H1 (cell line): Measurements from ENCODE around the gene WDR3.

Experiments
- BCL11A ChIP-seq, 2 experiments: IDR thresholded peaks; one replicate each; pipeline ENCODE4 v1.6.1; 2011; ENCODE audit warnings: low read depth in 2 of 2, low read length in 2 of 2, mild to moderate bottlenecking in 2 of 2
- CEBPB ChIP-seq: IDR thresholded peaks from 2 replicates; pipeline ENCODE4 v1.6.1; 2012; ENCODE audit warnings: low read depth, low read length
- CTCF ChIP-seq, 3 experiments: IDR thresholded peaks; 1 replicate in 2 of 3; 2 replicates in 1 of 3; pipeline versions ENCODE4 v1.5.1 to v1.6.1; 2011; ENCODE audit warnings: low read length in 3 of 3, mild to moderate bottlenecking in 3 of 3, inconsistent platforms in 2 of 3, low read depth in 1 of 3, moderate library complexity in 1 of 3; ENCODE audit not compliant: insufficient read depth in 1 of 3; ENCODE audit errors: control extremely low read depth in 1 of 3
- EGR1 ChIP-seq: IDR thresholded peaks from 2 replicates; pipeline ENCODE4 v1.6.1; 2011; ENCODE audit warnings: low read depth, low read length, borderline replicate concordance
- EP300 ChIP-seq, 2 experiments: IDR thresholded peaks; 1 replicate in 1 of 2; 2 replicates in 1 of 2; pipeline ENCODE4 v1.6.1; 2011 to 2012; ENCODE audit warnings: low read depth in 2 of 2, low read length in 2 of 2, mild to moderate bottlenecking in 2 of 2, borderline replicate concordance in 1 of 2, inconsistent platforms in 1 of 2, moderate library complexity in 1 of 2
- EZH2 ChIP-seq: fragments of 200-600 bp; sonication (generic); IDR thresholded peaks from 2 replicates; pipeline ENCODE4 v1.7.1; 2012; ENCODE audit warnings: low read depth, mild to moderate bottlenecking, moderate library complexity, low read length, inconsistent platforms; ENCODE audit not compliant: severe bottlenecking
- GABPA ChIP-seq: IDR thresholded peaks from 2 replicates; pipeline ENCODE4 v1.6.1; 2011; ENCODE audit warnings: mild to moderate bottlenecking, low read length, moderate library complexity, borderline replicate concordance; ENCODE audit not compliant: insufficient read depth
- HDAC6 ChIP-seq: IDR thresholded peaks from one replicate; pipeline ENCODE4 v1.7.1; 2012; ENCODE audit warnings: low read depth, mild to moderate bottlenecking, inconsistent platforms, low read length, moderate library complexity
- MAFK ChIP-seq: IDR thresholded peaks from 2 replicates; pipeline ENCODE4 v1.6.1; 2012; ENCODE audit warnings: low read depth, mild to moderate bottlenecking, improper control_type of control experiment, low read length
- POLR2A ChIP-seq, 2 experiments: IDR thresholded peaks; 1 replicate in 1 of 2; 2 replicates in 1 of 2; pipeline ENCODE4 v1.6.1; 2011; ENCODE audit warnings: low read depth in 2 of 2, low read length in 2 of 2, mild to moderate bottlenecking in 2 of 2; ENCODE audit errors: control extremely low read depth in 1 of 2
- POLR2AphosphoS5 ChIP-seq: IDR thresholded peaks from 2 replicates; pipeline ENCODE4 v1.6.1; 2011; ENCODE audit warnings: low read depth, low read length
- SIN3A ChIP-seq, 2 experiments: IDR thresholded peaks in 1 of 2; conservative IDR thresholded peaks in 1 of 2; 2 replicates each; pipeline ENCODE4 v1.6.1; 2011 to 2012; ENCODE audit warnings: low read length in 2 of 2, improper control_type of control experiment in 1 of 2, low read depth in 1 of 2, mild to moderate bottlenecking in 1 of 2
- SRF ChIP-seq: IDR thresholded peaks from 2 replicates; pipeline ENCODE4 v1.6.1; 2011; ENCODE audit warnings: mild to moderate bottlenecking, low read depth, low read length, moderate library complexity
- USF2 ChIP-seq: IDR thresholded peaks from 2 replicates; pipeline ENCODE4 v1.6.1; 2011; ENCODE audit warnings: low read length, improper control_type of control experiment

- TF ChIP-seq CTCF (IDR thresholded peaks at IDR 0.05; ENCODE audit: control extremely low read depth in 1 of 3, insufficient read depth in 1 of 3, low read depth in 1 of 3, low read length in 3 of 3) (no peak), HDAC6 (no peak), POLR2A (IDR thresholded peaks at IDR 0.05; ENCODE audit: control extremely low read depth in 1 of 2, low read depth in 2 of 2, low read length in 2 of 2) (no peak), POLR2AphosphoS5 (no peak), SIN3A (conservative IDR thresholded peaks at IDR 0.05 in 1 of 2, IDR thresholded peaks at IDR 0.05 in 1 of 2; ENCODE audit: low read depth in 1 of 2, low read length in 2 of 2) (no peak), EP300 (IDR thresholded peaks at IDR 0.05; ENCODE audit: borderline replicate concordance in 1 of 2, low read depth in 2 of 2, low read length in 2 of 2) (no peak), CEBPB (no peak), EGR1 (no peak), SRF (no peak), USF2 (no peak), MAFK (no peak), BCL11A (IDR thresholded peaks at IDR 0.05; ENCODE audit: low read depth in 2 of 2, low read length in 2 of 2) (no peak), EZH2 (no peak), GABPA (no peak)
These were observed 46.8 kb downstream of the WDR3 start for GRCh38 chr1:117976381-117976780.
